Nephron progenitor cell (in vitro differentiated cells): ENCODE data around the gene MRPS25.

Experiments used
- DNase-seq: peaks from one replicate; pipeline ENCODE4 v3.0.0; 2021
- H3K27ac Mint-ChIP-seq: 2 replicates; pipeline ENCODE4 v1.8.0; 2021; ENCODE audit warnings: mild to moderate bottlenecking, moderate library complexity, mixed read lengths
- H3K27me3 Mint-ChIP-seq: 2 replicates; pipeline ENCODE4 v1.8.0; 2021; ENCODE audit warnings: mild to moderate bottlenecking, low read depth, mixed read lengths; ENCODE audit not compliant: poor library complexity
- H3K36me3 Mint-ChIP-seq: 2 replicates; pipeline ENCODE4 v1.8.0; 2021; ENCODE audit warnings: low read depth, mixed read lengths
- H3K4me1 Mint-ChIP-seq: 2 replicates; pipeline ENCODE4 v1.8.0; 2021; ENCODE audit warnings: mixed read lengths
- H3K4me3 Mint-ChIP-seq: 2 replicates; pipeline ENCODE4 v1.8.0; 2021; ENCODE audit warnings: mild to moderate bottlenecking, moderate library complexity, mixed read lengths
- H3K9me3 Mint-ChIP-seq: 2 replicates; pipeline ENCODE4 v1.8.0; 2021; ENCODE audit warnings: mild to moderate bottlenecking, moderate library complexity, mixed read lengths
- TF ChIP-seq, protein P1 (sequence below): fragments of 200-600 bp; sonication (generic); IDR thresholded peaks from 2 replicates; pipeline ENCODE4 v1.5.0; 2021; ENCODE audit warnings: antibody characterized with exemption

The MRPS25 gene

DNA sequence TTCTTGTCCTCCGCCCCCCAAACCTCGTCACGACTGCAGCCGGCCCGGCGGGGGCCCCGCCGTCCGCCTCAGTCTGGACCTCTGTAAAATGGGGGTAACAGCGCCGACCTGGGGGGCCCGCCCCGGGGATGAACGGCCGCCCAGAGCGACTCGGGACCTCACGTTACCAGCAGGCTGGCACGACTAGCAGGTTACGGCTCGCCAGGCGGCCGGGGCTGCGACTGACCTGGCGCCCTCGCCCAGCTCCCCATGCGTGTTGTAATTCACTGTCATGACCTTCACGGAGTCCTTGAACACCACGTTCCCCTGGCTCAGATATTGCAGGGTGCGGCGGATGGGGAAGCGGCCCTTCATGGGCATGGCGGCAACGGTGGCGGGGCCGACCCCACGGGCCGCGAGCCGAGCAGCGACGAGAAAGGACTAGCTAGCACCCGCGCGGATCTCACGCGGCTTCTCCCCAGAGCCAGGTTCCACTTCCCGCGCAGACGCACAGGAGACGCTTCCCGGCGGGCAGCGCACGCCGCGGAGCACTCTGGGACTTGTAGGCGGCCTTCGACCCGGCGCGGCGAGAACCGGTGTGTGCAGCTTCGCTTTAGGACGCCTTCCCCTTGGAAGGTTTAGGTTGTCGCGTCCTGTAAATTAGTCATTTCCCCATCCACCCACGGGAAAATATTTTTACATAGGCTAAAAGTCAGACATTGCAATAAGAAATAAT, at the start of gene MRPS25:
Gene MRPS25, minus strand, starts transcription at position 481 of the 715 bp plus-strand sequence. Its CDS starts 121 bp downstream, at position 360.
- DNase-seq: peak; percentile 88
- H3K27me3 Mint-ChIP-seq: no peaks in the 10 kb centered on the region
- H3K9me3 Mint-ChIP-seq: peaks cover 15% of the 10 kb centered on the region
- peak within 1 kb of the TSS; percentile 94 for H3K4me3 Mint-ChIP-seq
- H3K4me1 Mint-ChIP-seq: peaks cover 29% of the 10 kb centered on the region
- H3K36me3 Mint-ChIP-seq: peaks cover 42% of the 10 kb centered on the region
- TF ChIP-seq, protein P1, sequence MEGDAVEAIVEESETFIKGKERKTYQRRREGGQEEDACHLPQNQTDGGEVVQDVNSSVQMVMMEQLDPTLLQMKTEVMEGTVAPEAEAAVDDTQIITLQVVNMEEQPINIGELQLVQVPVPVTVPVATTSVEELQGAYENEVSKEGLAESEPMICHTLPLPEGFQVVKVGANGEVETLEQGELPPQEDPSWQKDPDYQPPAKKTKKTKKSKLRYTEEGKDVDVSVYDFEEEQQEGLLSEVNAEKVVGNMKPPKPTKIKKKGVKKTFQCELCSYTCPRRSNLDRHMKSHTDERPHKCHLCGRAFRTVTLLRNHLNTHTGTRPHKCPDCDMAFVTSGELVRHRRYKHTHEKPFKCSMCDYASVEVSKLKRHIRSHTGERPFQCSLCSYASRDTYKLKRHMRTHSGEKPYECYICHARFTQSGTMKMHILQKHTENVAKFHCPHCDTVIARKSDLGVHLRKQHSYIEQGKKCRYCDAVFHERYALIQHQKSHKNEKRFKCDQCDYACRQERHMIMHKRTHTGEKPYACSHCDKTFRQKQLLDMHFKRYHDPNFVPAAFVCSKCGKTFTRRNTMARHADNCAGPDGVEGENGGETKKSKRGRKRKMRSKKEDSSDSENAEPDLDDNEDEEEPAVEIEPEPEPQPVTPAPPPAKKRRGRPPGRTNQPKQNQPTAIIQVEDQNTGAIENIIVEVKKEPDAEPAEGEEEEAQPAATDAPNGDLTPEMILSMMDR: no peak
- peak within 1 kb of the TSS; percentile 91 for H3K27ac Mint-ChIP-seq

- Mint-ChIP-seq H3K9me3 (peaks cover 4% of the 10 kb centered on the region), H3K27me3 (peaks cover 27% of the 10 kb centered on the region), H3K4me1 (peaks cover 25% of the 10 kb centered on the region), H3K4me3 (no peak overlapping the region), H3K36me3 (no peaks in the 10 kb centered on the region), H3K27ac (no peak overlapping the region)
- no peak for DNase-seq
- TF ChIP-seq, protein P1: no peak
Observed at GRCh38 chr3:15113884-15114283, 48.8 kb upstream of the MRPS25 start.

DNA sequence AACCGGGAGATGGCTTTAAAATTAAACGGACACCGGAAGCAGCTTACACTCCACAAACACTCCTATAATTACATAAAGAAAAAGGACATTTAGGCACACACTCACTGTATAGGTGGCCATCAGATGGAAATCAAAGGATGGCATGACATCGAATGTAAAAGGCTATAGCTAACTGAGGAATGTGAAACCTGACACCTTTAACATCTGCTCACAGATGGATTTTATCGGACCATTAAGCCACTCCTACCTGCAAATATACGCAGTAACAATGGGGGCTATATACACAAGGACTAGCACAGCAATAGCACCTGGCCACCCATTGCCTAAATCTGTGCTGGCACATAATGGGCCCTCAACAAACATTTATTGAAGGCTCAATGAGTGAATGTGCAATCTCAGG, 48.4 kb upstream of the MRPS25 start:
- DNase-seq: no peak
- TF ChIP-seq, protein P1: no peak
- Mint-ChIP-seq H3K27ac (peak overlapping the region; percentile 14), H3K4me1 (peaks cover 27% of the 10 kb centered on the region), H3K9me3 (peaks cover 4% of the 10 kb centered on the region), H3K27me3 (peaks cover 27% of the 10 kb centered on the region), H3K4me3 (no peak overlapping the region), H3K36me3 (no peaks in the 10 kb centered on the region)

GRCh38 chr3:15112011-15112410, 46.9 kb upstream of the MRPS25 start:
- H3K36me3 Mint-ChIP-seq: no peaks in the 10 kb centered on the region

GRCh38 chr3:15110206-15110605, 45.1 kb upstream of the MRPS25 start:
- H3K4me3 Mint-ChIP-seq: no peak overlapping the region
- DNase-seq: no peak
- no peak overlapping the region for H3K27ac Mint-ChIP-seq
- TF ChIP-seq, protein P1: no peak
- H3K9me3 Mint-ChIP-seq: no peaks in the 10 kb centered on the region
- peaks cover 22% of the 10 kb centered on the region for H3K27me3 Mint-ChIP-seq
- no peaks in the 10 kb centered on the region for H3K36me3 Mint-ChIP-seq
- peaks cover 41% of the 10 kb centered on the region for H3K4me1 Mint-ChIP-seq

More at GRCh38 chr3:15112011-15112410, 46.9 kb upstream of the MRPS25 start:
- Mint-ChIP-seq H3K4me1 (peaks cover 41% of the 10 kb centered on the region), H3K9me3 (peaks cover 4% of the 10 kb centered on the region), H3K27me3 (peaks cover 18% of the 10 kb centered on the region), H3K27ac (no peak overlapping the region), H3K4me3 (no peak overlapping the region)
- TF ChIP-seq, protein P1: no peak
- DNase-seq: no peak

GRCh38 chr3:15108869-15109268, 43.8 kb upstream of the MRPS25 start:
- H3K27ac Mint-ChIP-seq: no peak overlapping the region
- H3K27me3 Mint-ChIP-seq: peaks cover 18% of the 10 kb centered on the region

More at GRCh38 chr3:15108869-15109268, 43.8 kb upstream of the MRPS25 start:
- peaks cover 33% of the 10 kb centered on the region for H3K4me1 Mint-ChIP-seq
- TF ChIP-seq, protein P1: no peak
- no peak overlapping the region for H3K4me3 Mint-ChIP-seq
- H3K9me3 Mint-ChIP-seq: no peaks in the 10 kb centered on the region
- DNase-seq: no peak
- no peaks in the 10 kb centered on the region for H3K36me3 Mint-ChIP-seq
